Mucosa of rectum (tissue), 2 donors: ENCODE measurements around the gene EEF2K.
"Not testable (repeated sequence)": the region's sequence is repeated elsewhere in the genome, so short reads cannot be mapped to it uniquely, and the experiment has no call there.

Experiments
- H3K27ac ChIP-seq, 2 donors: one replicate each; pipeline ENCODE4 v1.7.0; 2013; ENCODE audit warnings: inconsistent platforms in 2 of 2, low read depth in 2 of 2, low read length in 2 of 2
- H3K27me3 ChIP-seq, 2 donors: one replicate each; pipeline ENCODE4 v1.7.0; 2013; ENCODE audit warnings: low read length in 2 of 2; ENCODE audit not compliant: control insufficient read depth in 2 of 2, insufficient read depth in 2 of 2
- H3K36me3 ChIP-seq, 2 donors: one replicate each; pipeline ENCODE4 v1.7.0; 2013; ENCODE audit warnings: low read length in 2 of 2; ENCODE audit not compliant: control insufficient read depth in 2 of 2, insufficient read depth in 2 of 2
- H3K4me1 ChIP-seq, 2 donors: one replicate each; pipeline ENCODE4 v1.7.0; 2013; ENCODE audit warnings: low read length in 2 of 2, mild to moderate bottlenecking in 1 of 2; ENCODE audit not compliant: control insufficient read depth in 2 of 2, insufficient read depth in 2 of 2
- H3K4me3 ChIP-seq, 2 donors: one replicate each; pipeline ENCODE4 v1.7.0; 2013; ENCODE audit warnings: low read length in 2 of 2
- H3K9ac ChIP-seq, 2 donors: one replicate each; pipeline ENCODE4 v1.7.0; 2013; ENCODE audit warnings: low read length in 2 of 2, low read depth in 1 of 2, mild to moderate bottlenecking in 1 of 2
- H3K9me3 ChIP-seq, 2 donors: one replicate each; pipeline ENCODE4 v1.7.0; 2013; ENCODE audit warnings: low read length in 2 of 2; ENCODE audit not compliant: control insufficient read depth in 2 of 2
- donor health status: healthy.
- donor health status: Normal muscosa, but diverticular disease.

The EEF2K gene

DNA sequence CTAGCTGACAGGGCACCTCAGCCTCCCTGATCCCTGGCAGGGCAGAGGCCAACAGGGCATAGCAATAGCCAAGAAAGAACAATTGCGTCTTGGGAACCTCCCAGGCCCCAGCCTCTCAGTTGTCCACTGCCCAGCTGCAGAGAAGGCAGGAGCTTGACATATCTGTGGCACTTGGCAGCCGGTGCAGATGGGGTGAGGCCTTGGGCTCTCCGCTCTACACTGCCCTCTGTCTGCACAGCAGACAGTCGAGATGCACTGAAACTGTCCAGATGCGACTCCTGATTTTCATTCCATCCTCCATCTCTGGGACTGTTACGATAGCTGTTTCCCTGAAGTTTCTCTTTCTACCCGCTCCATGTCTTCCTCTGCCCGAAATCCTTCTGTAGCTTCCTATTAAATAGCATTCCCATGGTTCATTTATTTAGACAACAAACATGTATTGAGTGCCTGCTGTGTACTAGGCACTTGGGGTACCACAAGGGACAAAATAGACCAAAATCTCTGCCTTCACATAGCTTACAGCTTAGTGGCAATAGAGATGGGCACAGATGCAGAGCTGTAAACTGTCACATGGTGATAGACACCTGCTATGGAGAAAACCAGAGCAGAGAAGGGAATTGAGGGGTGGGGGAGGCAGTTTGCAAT lies 94.5 kb downstream of the EEF2K start:
- Histone ChIP-seq H3K4me1 (peaks cover 10 to 21% of the 10 kb centered on the region in 2 donors), H3K36me3 (peaks cover 27 to 28% of the 10 kb centered on the region in 2 donors), H3K9ac (no peak overlapping the region), H3K4me3 (no peak overlapping the region), H3K27me3 (no peaks in the 10 kb centered on the region), H3K9me3 (no peaks in the 10 kb centered on the region), H3K27ac (no peak overlapping the region)

DNA sequence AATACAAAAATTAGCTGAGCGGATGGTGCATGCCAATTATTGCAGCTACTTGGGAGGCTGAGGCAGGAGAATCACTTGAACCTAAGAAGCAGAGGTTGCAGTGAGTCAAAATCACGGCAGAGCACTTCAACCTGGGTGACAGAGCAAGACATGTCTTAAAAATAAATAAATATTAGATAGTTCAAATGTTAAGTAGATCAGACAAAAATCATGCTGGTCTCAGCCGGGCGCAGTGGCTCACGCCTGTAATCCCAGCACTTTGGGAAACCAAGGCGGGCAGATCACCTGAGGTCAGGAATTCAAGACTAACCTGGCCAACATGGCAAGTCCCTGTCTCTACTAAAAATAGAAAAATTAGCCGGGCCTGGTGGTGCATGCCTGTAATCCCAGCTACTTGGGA lies 95.3 kb downstream of the EEF2K start:
- peaks cover 10 to 19% of the 10 kb centered on the region in 2 donors for H3K4me1 ChIP-seq
- not testable (repeated sequence) for H3K9me3 ChIP-seq, H3K27ac ChIP-seq, H3K4me3 ChIP-seq, H3K9ac ChIP-seq, H3K27me3 ChIP-seq
- H3K36me3 ChIP-seq = peaks cover 28 to 35% of the 10 kb centered on the region in 2 donors

DNA sequence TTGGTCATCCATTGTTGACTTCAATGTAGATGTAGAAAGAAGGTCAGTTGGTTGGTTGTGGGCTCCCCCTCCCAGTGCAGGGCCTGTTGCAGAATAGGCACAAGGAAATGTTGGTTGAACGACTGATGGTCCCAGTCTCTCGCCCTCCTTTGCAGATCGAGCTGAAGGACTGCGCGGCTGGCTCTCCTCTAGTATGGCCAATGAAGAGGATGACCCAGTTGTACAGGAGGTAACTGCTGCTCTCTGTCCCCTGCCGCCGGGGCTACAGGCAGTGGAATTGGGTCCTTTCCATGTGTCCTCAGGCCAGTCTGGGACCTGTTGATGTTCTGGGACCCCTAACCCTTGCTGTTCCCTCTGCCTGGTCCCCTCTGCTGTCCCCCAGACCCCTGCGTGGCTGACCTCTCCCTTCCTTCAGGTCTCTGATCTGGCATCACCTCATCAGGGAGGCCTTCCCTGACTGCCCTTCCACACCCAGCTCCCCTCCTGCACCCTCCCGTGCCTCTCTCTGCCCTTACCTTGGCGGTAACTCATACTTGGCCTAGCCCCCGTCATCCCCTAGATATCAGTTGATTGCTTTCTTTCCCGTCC lies 96.8 kb downstream of the EEF2K start:
- Histone ChIP-seq H3K36me3 (peaks cover 39 to 42% of the 10 kb centered on the region in 2 donors), H3K27ac (no peak overlapping the region), H3K27me3 (no peaks in the 10 kb centered on the region), H3K4me3 (no peak overlapping the region), H3K4me1 (peaks cover 10 to 13% of the 10 kb centered on the region in 2 donors), H3K9me3 (no peaks in the 10 kb centered on the region), H3K9ac (no peak overlapping the region)

DNA sequence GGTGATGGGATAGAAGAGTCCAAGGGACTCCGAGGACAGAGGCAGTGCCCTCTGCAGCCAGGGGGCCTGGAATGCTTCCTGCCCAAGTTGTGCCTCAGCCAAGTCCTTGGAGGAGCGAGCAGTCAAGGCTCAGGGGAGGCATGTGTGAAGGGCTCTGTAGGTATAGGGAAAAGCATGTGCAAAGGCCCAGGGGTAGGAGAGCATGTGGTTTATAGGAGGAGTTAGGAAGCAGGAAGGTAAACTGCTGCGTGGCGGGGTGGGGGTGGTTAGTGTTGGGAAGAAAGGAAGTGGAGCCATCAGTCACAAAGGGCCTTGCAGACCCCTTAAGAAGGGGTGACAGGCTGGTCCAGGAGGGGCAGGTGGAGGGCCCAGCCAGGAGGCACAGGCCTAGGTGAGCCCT lies 98.3 kb downstream of the EEF2K start:
- Histone ChIP-seq H3K4me1 (peaks cover 2 to 4% of the 10 kb centered on the region in 2 donors), H3K4me3 (no peak overlapping the region), H3K36me3 (peaks cover 47 to 54% of the 10 kb centered on the region in 2 donors), H3K9me3 (no peaks in the 10 kb centered on the region), H3K27ac (no peak overlapping the region), H3K9ac (no peak overlapping the region), H3K27me3 (no peaks in the 10 kb centered on the region)

DNA sequence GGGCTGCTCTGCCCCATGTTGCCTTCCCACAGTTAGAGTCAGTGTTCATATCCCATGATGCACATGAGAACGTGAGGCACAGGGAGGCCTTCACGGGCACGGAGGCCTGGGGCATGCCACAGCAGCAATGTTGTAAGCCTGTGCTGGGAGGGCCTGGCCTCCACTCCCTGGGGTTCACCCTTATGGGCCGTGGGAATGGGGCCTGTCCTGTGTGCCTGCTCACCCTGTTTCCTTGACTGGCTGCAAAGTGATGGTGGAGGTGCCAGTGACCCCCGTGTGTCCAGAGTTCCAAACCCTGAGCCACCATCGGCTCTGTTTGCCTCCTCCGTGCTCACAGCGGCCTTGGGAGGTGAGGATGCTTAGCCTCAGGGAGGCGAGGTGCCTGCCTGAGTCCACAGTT lies 100.7 kb downstream of the EEF2K start:
- Histone ChIP-seq H3K27ac (no peak overlapping the region), H3K9me3 (no peaks in the 10 kb centered on the region), H3K4me1 (peaks cover 0 to 2% of the 10 kb centered on the region in 2 donors), H3K4me3 (no peak overlapping the region), H3K36me3 (peaks cover 59 to 68% of the 10 kb centered on the region in 2 donors), H3K9ac (no peak overlapping the region), H3K27me3 (no peaks in the 10 kb centered on the region)

DNA sequence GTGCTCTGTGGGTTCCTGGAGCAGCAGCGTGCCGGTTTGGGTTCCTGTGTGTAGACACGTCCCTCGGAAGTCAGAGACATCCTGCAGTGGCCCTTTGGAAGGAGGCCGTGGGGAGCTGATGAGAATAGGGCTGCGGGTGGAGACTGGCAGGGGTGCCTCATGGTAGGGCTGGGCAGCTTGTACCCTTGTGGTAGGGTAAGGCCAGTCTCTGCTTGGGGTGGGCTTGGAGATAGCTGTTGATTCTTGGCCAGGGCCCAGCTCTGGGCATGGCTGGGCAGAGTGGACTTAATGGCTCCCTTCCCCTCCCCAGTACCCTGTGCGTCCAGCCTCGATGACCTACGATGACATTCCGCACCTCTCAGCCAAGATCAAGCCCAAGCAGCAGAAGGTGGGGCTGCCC lies 101.8 kb downstream of the EEF2K start:
- no peaks in the 10 kb centered on the region for H3K27me3 ChIP-seq
- no peaks in the 10 kb centered on the region for H3K9me3 ChIP-seq
- H3K36me3 ChIP-seq = peaks cover 53 to 61% of the 10 kb centered on the region in 2 donors
- no peak overlapping the region for H3K27ac ChIP-seq
- no peak overlapping the region for H3K4me3 ChIP-seq
- no peaks in the 10 kb centered on the region for H3K4me1 ChIP-seq
- H3K9ac ChIP-seq = no peak overlapping the region

DNA sequence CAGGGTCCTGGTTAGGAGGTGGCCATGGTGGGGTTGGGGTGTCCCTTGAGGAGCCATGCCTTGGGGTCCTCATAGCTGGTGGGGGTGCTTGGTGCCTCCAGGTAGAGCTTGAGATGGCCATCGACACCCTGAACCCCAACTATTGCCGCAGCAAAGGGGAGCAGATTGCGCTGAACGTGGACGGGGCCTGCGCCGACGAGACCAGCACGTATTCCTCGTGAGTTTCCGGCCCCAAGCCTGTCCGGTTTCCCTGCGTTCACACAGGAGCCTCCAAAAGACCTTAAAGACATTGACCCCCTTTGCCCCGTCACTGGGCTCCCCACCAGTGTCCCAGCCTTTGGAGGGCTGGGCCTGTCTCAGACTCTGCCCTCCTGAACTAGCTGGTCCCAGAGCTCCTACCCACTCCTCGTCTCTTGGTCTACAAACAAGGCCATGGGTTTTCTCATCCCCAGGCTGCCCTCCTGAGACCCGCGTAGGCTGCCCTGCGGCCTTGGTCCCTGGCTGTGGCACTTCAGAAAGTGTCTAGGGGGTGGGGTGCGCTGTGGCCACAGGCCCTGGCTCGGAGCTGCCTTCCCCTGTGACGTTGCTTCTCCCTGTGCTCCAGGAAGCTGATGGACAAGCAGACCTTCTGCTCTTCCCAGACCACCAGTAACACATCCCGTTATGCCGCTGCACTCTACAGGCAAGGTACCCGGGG lies 102.9 kb downstream of the EEF2K start:
- no peaks in the 10 kb centered on the region for H3K9me3 ChIP-seq
- no peak overlapping the region for H3K4me3 ChIP-seq
- H3K9ac ChIP-seq = no peak overlapping the region
- H3K4me1 ChIP-seq = no peaks in the 10 kb centered on the region
- H3K27me3 ChIP-seq = no peaks in the 10 kb centered on the region
- H3K36me3 ChIP-seq = peaks cover 55 to 64% of the 10 kb centered on the region in 2 donors
- H3K27ac ChIP-seq = no peak overlapping the region

DNA sequence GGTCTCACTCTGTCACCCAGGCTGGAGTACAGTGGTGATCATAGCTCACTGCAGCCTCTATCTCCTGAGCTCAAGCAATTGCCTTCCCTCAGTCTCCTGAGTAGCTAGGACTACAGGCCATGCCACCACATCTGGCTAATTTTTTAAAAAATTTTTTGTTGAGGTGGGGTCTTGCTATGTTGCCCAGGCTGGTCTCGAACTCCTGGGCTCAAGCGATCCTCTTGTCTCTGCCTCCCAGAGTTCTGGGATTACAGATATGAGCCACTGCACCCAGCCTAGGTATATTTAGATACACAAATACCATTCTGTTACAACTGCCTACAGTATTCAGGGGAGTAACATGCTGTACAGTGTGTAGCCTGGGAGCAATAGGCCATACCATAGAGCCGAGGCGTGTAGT lies 105.4 kb downstream of the EEF2K start:
- H3K4me3 ChIP-seq = no peak overlapping the region
- no peak overlapping the region for H3K9ac ChIP-seq
- no peaks in the 10 kb centered on the region for H3K27me3 ChIP-seq
- no peak overlapping the region for H3K27ac ChIP-seq
- peaks cover 47 to 75% of the 10 kb centered on the region in 2 donors for H3K36me3 ChIP-seq
- H3K9me3 ChIP-seq = no peaks in the 10 kb centered on the region
- H3K4me1 ChIP-seq = no peaks in the 10 kb centered on the region

DNA sequence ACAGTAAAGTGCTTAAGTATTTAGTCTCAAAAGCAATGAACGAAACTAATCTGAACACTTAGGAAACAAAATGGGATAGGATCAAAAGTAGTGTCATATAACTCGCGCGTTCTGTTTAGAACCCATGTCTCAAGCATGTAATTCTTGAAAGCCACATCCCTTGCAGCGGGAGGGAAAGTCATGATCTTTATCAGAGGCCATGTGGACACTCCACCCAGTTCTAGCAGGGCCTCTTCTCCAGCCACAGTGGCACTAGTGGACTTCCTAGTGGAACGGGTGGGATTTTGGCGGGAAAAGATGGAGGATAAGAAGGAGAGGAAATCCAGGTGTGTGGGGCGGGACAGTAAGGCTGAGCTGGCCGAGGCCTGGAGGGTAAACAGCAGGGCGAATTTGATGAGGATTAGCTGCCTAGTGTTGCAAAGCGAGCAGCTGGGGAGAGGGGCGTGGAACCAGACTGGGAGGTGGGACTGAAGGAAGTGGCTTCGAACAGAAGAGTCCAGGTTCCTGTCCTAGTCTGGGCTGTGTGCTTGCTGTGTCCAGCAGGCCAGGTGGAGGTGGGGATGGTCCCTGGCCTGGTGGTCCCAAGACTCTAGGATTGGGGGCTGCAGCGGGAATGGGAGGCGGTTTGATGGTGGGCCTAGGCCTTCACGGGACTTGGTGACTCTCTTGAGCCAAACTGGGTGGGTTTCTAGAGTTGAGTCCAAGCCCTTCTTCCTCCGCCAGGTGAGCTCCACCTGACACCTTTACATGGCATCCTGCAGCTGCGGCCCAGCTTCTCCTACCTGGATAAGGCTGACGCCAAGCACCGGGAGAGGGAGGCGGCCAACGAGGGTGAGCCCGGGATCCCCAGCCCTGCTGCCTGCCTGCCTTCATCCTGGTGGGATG lies 107.1 kb downstream of the EEF2K start:
- no peaks in the 10 kb centered on the region for H3K9me3 ChIP-seq
- H3K27me3 ChIP-seq = no peaks in the 10 kb centered on the region
- H3K4me1 ChIP-seq = no peaks in the 10 kb centered on the region
- no peak overlapping the region for H3K27ac ChIP-seq
- H3K9ac ChIP-seq = no peak overlapping the region
- no peak overlapping the region for H3K4me3 ChIP-seq
- H3K36me3 ChIP-seq = peaks cover 55 to 69% of the 10 kb centered on the region in 2 donors
